ENCODE results near the gene PCF11. TPM values are rescaled to one million over a fixed set of nuclear protein-coding genes. Genes with fewer than 3 reads are reported as not detected.

Gene PCF11
- total and polyA plus RNA-seq, 2 of the 13 experiments (the other 11 are each of a cell fraction or from before 2014, with no cell fraction given) = 40.3 to 47.7 TPM

DNA sequence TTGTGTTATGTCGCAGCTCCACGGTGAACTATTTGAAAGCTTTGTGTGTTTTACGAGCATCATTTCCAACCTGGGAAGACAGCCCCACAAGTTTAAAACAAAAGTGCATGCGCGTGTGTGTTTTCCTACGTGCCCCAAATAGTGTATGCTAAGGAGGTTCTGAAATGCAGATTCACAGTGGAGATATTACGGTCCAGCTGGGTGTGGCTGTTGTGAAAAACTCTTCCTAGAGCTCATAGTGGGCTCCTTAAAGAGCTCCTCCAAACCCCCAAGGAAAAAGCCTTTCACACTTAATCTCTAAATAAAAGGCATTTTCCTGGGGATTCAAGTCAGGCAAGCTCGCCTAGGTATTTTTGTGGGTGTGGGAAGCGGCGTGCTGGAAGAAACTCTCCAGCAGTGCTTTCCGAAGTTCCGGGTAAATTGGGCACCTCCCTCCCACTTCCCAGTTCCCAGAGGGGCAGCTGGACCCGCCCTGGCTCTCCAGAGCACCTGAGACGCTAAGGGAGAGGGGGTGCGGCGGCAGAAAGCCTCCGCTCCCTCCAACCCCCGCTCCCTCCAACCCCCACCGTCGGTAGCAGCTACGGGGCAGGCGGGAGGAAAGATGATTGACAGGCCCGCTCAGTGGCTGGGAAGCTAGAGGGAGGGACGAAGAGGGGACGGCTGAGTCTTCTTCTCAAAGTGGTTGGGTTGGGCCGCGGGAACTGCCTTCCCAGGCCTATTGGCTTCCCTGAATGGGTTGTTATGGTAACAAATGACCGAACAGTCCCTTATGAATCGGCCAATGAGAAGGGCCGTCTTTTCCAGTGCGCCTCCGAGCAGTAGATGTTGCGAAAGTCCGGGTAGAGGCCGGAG, 561 bp upstream of the PCF11 start (continued):
- TF ChIP-seq, protein P1, sequence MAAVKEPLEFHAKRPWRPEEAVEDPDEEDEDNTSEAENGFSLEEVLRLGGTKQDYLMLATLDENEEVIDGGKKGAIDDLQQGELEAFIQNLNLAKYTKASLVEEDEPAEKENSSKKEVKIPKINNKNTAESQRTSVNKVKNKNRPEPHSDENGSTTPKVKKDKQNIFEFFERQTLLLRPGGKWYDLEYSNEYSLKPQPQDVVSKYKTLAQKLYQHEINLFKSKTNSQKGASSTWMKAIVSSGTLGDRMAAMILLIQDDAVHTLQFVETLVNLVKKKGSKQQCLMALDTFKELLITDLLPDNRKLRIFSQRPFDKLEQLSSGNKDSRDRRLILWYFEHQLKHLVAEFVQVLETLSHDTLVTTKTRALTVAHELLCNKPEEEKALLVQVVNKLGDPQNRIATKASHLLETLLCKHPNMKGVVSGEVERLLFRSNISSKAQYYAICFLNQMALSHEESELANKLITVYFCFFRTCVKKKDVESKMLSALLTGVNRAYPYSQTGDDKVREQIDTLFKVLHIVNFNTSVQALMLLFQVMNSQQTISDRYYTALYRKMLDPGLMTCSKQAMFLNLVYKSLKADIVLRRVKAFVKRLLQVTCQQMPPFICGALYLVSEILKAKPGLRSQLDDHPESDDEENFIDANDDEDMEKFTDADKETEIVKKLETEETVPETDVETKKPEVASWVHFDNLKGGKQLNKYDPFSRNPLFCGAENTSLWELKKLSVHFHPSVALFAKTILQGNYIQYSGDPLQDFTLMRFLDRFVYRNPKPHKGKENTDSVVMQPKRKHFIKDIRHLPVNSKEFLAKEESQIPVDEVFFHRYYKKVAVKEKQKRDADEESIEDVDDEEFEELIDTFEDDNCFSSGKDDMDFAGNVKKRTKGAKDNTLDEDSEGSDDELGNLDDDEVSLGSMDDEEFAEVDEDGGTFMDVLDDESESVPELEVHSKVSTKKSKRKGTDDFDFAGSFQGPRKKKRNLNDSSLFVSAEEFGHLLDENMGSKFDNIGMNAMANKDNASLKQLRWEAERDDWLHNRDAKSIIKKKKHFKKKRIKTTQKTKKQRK (IDR thresholded peaks at IDR 0.05; ENCODE audit: low read length) = peak; percentile 54; the same call in 1 of the 2 replicates
- TF ChIP-seq FOXA3 (CRISPR knock-in tag; IDR thresholded peaks at IDR 0.05) = 0 out of 2 replicates have a peak, but pooled peaks have one; percentile 10
- TF ChIP-seq, protein P2, sequence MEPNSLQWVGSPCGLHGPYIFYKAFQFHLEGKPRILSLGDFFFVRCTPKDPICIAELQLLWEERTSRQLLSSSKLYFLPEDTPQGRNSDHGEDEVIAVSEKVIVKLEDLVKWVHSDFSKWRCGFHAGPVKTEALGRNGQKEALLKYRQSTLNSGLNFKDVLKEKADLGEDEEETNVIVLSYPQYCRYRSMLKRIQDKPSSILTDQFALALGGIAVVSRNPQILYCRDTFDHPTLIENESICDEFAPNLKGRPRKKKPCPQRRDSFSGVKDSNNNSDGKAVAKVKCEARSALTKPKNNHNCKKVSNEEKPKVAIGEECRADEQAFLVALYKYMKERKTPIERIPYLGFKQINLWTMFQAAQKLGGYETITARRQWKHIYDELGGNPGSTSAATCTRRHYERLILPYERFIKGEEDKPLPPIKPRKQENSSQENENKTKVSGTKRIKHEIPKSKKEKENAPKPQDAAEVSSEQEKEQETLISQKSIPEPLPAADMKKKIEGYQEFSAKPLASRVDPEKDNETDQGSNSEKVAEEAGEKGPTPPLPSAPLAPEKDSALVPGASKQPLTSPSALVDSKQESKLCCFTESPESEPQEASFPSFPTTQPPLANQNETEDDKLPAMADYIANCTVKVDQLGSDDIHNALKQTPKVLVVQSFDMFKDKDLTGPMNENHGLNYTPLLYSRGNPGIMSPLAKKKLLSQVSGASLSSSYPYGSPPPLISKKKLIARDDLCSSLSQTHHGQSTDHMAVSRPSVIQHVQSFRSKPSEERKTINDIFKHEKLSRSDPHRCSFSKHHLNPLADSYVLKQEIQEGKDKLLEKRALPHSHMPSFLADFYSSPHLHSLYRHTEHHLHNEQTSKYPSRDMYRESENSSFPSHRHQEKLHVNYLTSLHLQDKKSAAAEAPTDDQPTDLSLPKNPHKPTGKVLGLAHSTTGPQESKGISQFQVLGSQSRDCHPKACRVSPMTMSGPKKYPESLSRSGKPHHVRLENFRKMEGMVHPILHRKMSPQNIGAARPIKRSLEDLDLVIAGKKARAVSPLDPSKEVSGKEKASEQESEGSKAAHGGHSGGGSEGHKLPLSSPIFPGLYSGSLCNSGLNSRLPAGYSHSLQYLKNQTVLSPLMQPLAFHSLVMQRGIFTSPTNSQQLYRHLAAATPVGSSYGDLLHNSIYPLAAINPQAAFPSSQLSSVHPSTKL (CRISPR knock-in tag; IDR thresholded peaks at IDR 0.05) = peak; percentile 24; the same call in 1 of the 2 replicates
- TF ChIP-seq SP1 (IDR thresholded peaks at IDR 0.05) = no peak
- TF ChIP-seq SP1 (CRISPR knock-in tag; IDR thresholded peaks at IDR 0.05) = no peak
- TF ChIP-seq STAG1 (CRISPR knock-in tag; IDR thresholded peaks at IDR 0.05) = no peak
- TF ChIP-seq, protein P3, sequence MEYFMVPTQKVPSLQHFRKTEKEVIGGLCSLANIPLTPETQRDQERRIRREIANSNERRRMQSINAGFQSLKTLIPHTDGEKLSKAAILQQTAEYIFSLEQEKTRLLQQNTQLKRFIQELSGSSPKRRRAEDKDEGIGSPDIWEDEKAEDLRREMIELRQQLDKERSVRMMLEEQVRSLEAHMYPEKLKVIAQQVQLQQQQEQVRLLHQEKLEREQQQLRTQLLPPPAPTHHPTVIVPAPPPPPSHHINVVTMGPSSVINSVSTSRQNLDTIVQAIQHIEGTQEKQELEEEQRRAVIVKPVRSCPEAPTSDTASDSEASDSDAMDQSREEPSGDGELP (IDR thresholded peaks at IDR 0.05; ENCODE audit: borderline replicate concordance, low read depth) = peak; percentile 64; the same call in 1 of the 2 replicates
- TF ChIP-seq TGIF2 (CRISPR knock-in tag; IDR thresholded peaks at IDR 0.05) = peak; percentile 15; the same call in 1 of the 2 replicates
- no peak for TF ChIP-seq LCORL (IDR thresholded peaks at IDR 0.05)
- peak; percentile 65; the same call in 1 of the 2 replicates for TF ChIP-seq LCORL (CRISPR knock-in tag; IDR thresholded peaks at IDR 0.05)
- TF ChIP-seq, protein P4, sequence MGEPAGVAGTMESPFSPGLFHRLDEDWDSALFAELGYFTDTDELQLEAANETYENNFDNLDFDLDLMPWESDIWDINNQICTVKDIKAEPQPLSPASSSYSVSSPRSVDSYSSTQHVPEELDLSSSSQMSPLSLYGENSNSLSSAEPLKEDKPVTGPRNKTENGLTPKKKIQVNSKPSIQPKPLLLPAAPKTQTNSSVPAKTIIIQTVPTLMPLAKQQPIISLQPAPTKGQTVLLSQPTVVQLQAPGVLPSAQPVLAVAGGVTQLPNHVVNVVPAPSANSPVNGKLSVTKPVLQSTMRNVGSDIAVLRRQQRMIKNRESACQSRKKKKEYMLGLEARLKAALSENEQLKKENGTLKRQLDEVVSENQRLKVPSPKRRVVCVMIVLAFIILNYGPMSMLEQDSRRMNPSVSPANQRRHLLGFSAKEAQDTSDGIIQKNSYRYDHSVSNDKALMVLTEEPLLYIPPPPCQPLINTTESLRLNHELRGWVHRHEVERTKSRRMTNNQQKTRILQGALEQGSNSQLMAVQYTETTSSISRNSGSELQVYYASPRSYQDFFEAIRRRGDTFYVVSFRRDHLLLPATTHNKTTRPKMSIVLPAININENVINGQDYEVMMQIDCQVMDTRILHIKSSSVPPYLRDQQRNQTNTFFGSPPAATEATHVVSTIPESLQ (CRISPR knock-in tag; conservative IDR thresholded peaks at IDR 0.05) = 0 out of 2 replicates have a peak, but pooled peaks have one; percentile 52
- TF ChIP-seq ZFP1 (CRISPR knock-in tag; IDR thresholded peaks at IDR 0.05) = no peak; the same call in 1 of the 2 replicates
- TF ChIP-seq MAZ (IDR thresholded peaks at IDR 0.05; ENCODE audit: borderline replicate concordance, low read depth, low read length) = peak; percentile 99
- TF ChIP-seq MAZ (CRISPR knock-in tag; IDR thresholded peaks at IDR 0.05; ENCODE audit: low read depth) = peak; percentile 65
- peak; percentile 32; the same call in 1 of the 2 replicates for TF ChIP-seq CHD4 (IDR thresholded peaks at IDR 0.05; ENCODE audit: borderline replicate concordance, low read length)
- TF ChIP-seq, protein P5, sequence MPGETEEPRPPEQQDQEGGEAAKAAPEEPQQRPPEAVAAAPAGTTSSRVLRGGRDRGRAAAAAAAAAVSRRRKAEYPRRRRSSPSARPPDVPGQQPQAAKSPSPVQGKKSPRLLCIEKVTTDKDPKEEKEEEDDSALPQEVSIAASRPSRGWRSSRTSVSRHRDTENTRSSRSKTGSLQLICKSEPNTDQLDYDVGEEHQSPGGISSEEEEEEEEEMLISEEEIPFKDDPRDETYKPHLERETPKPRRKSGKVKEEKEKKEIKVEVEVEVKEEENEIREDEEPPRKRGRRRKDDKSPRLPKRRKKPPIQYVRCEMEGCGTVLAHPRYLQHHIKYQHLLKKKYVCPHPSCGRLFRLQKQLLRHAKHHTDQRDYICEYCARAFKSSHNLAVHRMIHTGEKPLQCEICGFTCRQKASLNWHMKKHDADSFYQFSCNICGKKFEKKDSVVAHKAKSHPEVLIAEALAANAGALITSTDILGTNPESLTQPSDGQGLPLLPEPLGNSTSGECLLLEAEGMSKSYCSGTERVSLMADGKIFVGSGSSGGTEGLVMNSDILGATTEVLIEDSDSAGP (CRISPR knock-in tag; IDR thresholded peaks at IDR 0.05; ENCODE audit: borderline replicate concordance) = no peak
- TF ChIP-seq GFI1 (CRISPR knock-in tag; IDR thresholded peaks at IDR 0.05; ENCODE audit: borderline replicate concordance) = no peak
